Spleen (tissue), 11 donors: ENCODE results near the gene SDR9C7. TPM values are rescaled to one million over a fixed set of nuclear protein-coding genes. Genes with fewer than 3 reads are reported as not detected.
"Not testable (repeated sequence)": the region's sequence is repeated elsewhere in the genome, so short reads cannot be mapped to it uniquely, and the experiment has no call there.

Source experiments
- DNase-seq: peaks from one replicate; pipeline ENCODE4 v3.0.0-alpha.2; 2020
- H3K27ac ChIP-seq, 8 donors: fragments of 200-600 bp; sonication (generic) in 7 of 8; 1 replicate in 4 of 8; 2 replicates in 4 of 8; pipeline versions ENCODE4 v1.5.0 to v1.8.0; 2016 to 2021; ENCODE audit warnings: inconsistent platforms in 4 of 8, mild to moderate bottlenecking in 4 of 8, moderate library complexity in 1 of 8
- H3K27me3 ChIP-seq, 7 donors: fragments of 200-600 bp; sonication (generic) in 6 of 7; replicated peaks in 1 of 7; 1 replicate in 4 of 7; 2 replicates in 3 of 7; pipeline versions ENCODE4 v1.5.0 to v1.8.0; 2016 to 2021; ENCODE audit warnings: inconsistent platforms in 3 of 7, mild to moderate bottlenecking in 1 of 7
- H3K36me3 ChIP-seq, 6 donors: fragments of 200-600 bp; sonication (generic) in 5 of 6; 1 replicate in 4 of 6; 2 replicates in 2 of 6; pipeline versions ENCODE4 v1.5.0 to v1.8.0; 2016 to 2021; ENCODE audit warnings: inconsistent platforms in 2 of 6
- H3K4me1 ChIP-seq, 6 donors: fragments of 200-600 bp; sonication (generic) in 5 of 6; 1 replicate in 3 of 6; 2 replicates in 3 of 6; pipeline versions ENCODE4 v1.5.0 to v1.8.0; 2016 to 2021; ENCODE audit warnings: inconsistent platforms in 3 of 6
- H3K4me3 ChIP-seq, 8 donors: fragments of 200-600 bp; sonication (generic) in 7 of 8; 1 replicate in 4 of 8; 2 replicates in 4 of 8; pipeline versions ENCODE4 v1.5.0 to v1.8.0; 2016 to 2021; ENCODE audit warnings: inconsistent platforms in 4 of 8, mild to moderate bottlenecking in 4 of 8, moderate library complexity in 2 of 8
- H3K9me3 ChIP-seq, 8 donors: fragments of 200-600 bp; sonication (generic) in 7 of 8; 1 replicate in 4 of 8; 2 replicates in 4 of 8; pipeline versions ENCODE4 v1.5.0 to v1.8.0; 2016 to 2021; ENCODE audit warnings: inconsistent platforms in 4 of 8
- POLR2A ChIP-seq, 3 donors: fragments of 450-650 bp; IDR thresholded peaks; one replicate each; pipeline ENCODE4 v1.5.1; 2017; ENCODE audit warnings: antibody characterized with exemption in 3 of 3, mild to moderate bottlenecking in 1 of 3
- POLR2AphosphoS5 ChIP-seq, 3 donors: sonication (generic); formaldehyde crosslinking; IDR thresholded peaks; one replicate each; pipeline ENCODE4 v1.5.1; 2017; ENCODE audit warnings: antibody characterized with exemption in 3 of 3
- WGBS, 5 donors: extraction: QIAGEN DNeasy Blood & Tissue Kit in 3 of 5; methylation state at CpG; one replicate each; pipeline versions ENCODE4 v1.1.5 to v1.1.7; 2013 to 2018; 5-methylcytosine and 5-hydroxymethylcytosine counted together
- intact Hi-C: fragments of 100-400 bp; cut with DNase I; formaldehyde crosslinking; loops from one replicate; pipeline ENCODE4 v1.15.0; 2023; ENCODE audit warnings: low total_unique reads
- polyA plus RNA-seq, 3 donors: library from polyadenylated mRNA; stranded (reverse); fragments of 200-250 nt; gene quantifications; one replicate each; pipeline ENCODE4 v1.2.1, GENCODE V29; 2013
- total RNA-seq, 7 donors: library from RNA; depleted of rRNA in 3 of 7; stranded (reverse); fragments of >200 nt in 3 of 7; fragmentation: NEBNext Ultra II Directional in 4 of 7; extraction: Animal tissue kit (Norgen Biotek cat#: 25700) in 4 of 7; gene quantifications; one replicate each; pipeline versions ENCODE4 v1.1.0 to v1.2.1, GENCODE V29; 2016 to 2021
- TF ChIP-seq, protein P1 (sequence below), 11 experiments: fragments of 200-600 bp in 7 of 11; fragments of 450-650 bp in 4 of 11; sonication (generic) in 4 of 11; IDR thresholded peaks in 8 of 11; conservative IDR thresholded peaks in 3 of 11; 1 replicate in 7 of 11; 2 replicates in 4 of 11; pipeline versions ENCODE4 v1.4.0 to v1.8.0; 2016 to 2021; ENCODE audit warnings: antibody characterized with exemption in 11 of 11, inconsistent platforms in 4 of 11, mild to moderate bottlenecking in 1 of 11
- donor health status: healthy with polysubstance abuse.
- donor health status: DM: no; HTN: no; CAD: no; lungs with moderate emphysema.
- donor health status: DM: no; HTN: no; CAD: no.
- donor health status: Bipolar disorder and iron deficiency.
- donor health status: healthy.
- donor health status: DM: no; HTN: no; CAD: no.
- donor health status: DM: yes; HTN: yes; CAD: no.

The SDR9C7 gene
- total and polyA plus RNA-seq, 10 donors: 0.03 to 0.51 (median 0.04) TPM; not detected in 7

GRCh38 chr12:56903374-56903773 is 30.8 kb downstream of the SDR9C7 start:
- H3K4me1 ChIP-seq: no peaks in the 10 kb centered on the region
- H3K4me3 ChIP-seq: no peak overlapping the region
- peaks cover 4 to 71% (median 55%) of the 10 kb centered on the region in 8 donors for H3K9me3 ChIP-seq
- H3K27me3 ChIP-seq: no peaks in the 10 kb centered on the region
- H3K36me3 ChIP-seq: no peaks in the 10 kb centered on the region
- no peak overlapping the region for H3K27ac ChIP-seq
- no peak for TF ChIP-seq POLR2AphosphoS5 (IDR thresholded peaks at IDR 0.05)
- TF ChIP-seq POLR2A (IDR thresholded peaks at IDR 0.05): no peak
- TF ChIP-seq, protein P1, sequence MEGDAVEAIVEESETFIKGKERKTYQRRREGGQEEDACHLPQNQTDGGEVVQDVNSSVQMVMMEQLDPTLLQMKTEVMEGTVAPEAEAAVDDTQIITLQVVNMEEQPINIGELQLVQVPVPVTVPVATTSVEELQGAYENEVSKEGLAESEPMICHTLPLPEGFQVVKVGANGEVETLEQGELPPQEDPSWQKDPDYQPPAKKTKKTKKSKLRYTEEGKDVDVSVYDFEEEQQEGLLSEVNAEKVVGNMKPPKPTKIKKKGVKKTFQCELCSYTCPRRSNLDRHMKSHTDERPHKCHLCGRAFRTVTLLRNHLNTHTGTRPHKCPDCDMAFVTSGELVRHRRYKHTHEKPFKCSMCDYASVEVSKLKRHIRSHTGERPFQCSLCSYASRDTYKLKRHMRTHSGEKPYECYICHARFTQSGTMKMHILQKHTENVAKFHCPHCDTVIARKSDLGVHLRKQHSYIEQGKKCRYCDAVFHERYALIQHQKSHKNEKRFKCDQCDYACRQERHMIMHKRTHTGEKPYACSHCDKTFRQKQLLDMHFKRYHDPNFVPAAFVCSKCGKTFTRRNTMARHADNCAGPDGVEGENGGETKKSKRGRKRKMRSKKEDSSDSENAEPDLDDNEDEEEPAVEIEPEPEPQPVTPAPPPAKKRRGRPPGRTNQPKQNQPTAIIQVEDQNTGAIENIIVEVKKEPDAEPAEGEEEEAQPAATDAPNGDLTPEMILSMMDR (IDR thresholded peaks at IDR 0.05 in 8 of 11, conservative IDR thresholded peaks at IDR 0.05 in 3 of 11): no peak
- DNase-seq: no peak
- 33 to 86% (median 54%) methylated on average over 1 of the region's 1 CpG for WGBS, 5 donors
- intact Hi-C loops: no loop called here

- H3K36me3 ChIP-seq, H3K27ac ChIP-seq, DNase-seq, H3K4me3 ChIP-seq, intact Hi-C loops, H3K27me3 ChIP-seq, H3K4me1 ChIP-seq: not testable (repeated sequence)
- peaks cover 4 to 71% (median 55%) of the 10 kb centered on the region in 8 donors for H3K9me3 ChIP-seq
Measured at GRCh38 chr12:56901313-56901712, 32.9 kb downstream of the SDR9C7 start.

- H3K27ac ChIP-seq: no peak overlapping the region
- no peak for DNase-seq
- intact Hi-C loops: no loop called here
- no peaks in the 10 kb centered on the region for H3K36me3 ChIP-seq
- TF ChIP-seq POLR2AphosphoS5 (IDR thresholded peaks at IDR 0.05) (no peak), POLR2A (IDR thresholded peaks at IDR 0.05) (no peak)
- TF ChIP-seq, protein P1 (IDR thresholded peaks at IDR 0.05 in 8 of 11, conservative IDR thresholded peaks at IDR 0.05 in 3 of 11): no peak
- no peak overlapping the region for H3K4me3 ChIP-seq
- H3K9me3 ChIP-seq: peaks cover 4 to 71% (median 55%) of the 10 kb centered on the region in 8 donors
- no peaks in the 10 kb centered on the region for H3K4me1 ChIP-seq
- 89 to 93% (median 90%) methylated on average over 2 to 5 of the region's 5 CpGs for WGBS, 5 donors
- no peaks in the 10 kb centered on the region for H3K27me3 ChIP-seq
Measured at GRCh38 chr12:56900583-56900982, 33.6 kb downstream of the SDR9C7 start.

DNA sequence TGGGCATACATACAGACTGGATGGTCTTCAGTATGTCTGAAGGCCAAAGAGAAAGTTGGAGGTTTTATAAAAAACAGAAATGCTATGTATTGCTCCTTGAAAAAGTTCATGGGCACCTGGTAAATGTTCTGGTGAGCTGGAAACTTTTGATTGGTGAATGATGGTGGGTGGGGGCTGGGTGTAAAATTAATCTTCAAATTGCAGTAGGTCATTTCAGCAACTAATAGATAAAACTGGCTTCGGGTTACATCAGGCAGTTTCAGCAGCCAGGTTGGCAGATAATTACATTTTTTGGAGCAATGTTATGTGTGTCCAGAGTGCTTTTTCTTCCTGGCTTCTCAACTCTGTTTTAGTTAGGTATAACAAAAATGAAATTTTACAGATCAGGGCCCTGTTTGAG is 35.3 kb downstream of the SDR9C7 start:
- Histone ChIP-seq H3K27ac (no peak overlapping the region), H3K4me3 (no peak overlapping the region), H3K27me3 (no peaks in the 10 kb centered on the region), H3K9me3 (peaks cover 4 to 60% (median 48%) of the 10 kb centered on the region in 8 donors), H3K36me3 (no peaks in the 10 kb centered on the region), H3K4me1 (no peaks in the 10 kb centered on the region)
- no peak for DNase-seq
- TF ChIP-seq, protein P1 (IDR thresholded peaks at IDR 0.05 in 8 of 11, conservative IDR thresholded peaks at IDR 0.05 in 3 of 11): no peak
- no peak for TF ChIP-seq POLR2A (IDR thresholded peaks at IDR 0.05)
- no peak for TF ChIP-seq POLR2AphosphoS5 (IDR thresholded peaks at IDR 0.05)
- 79 to 89% (median 85%) methylated on average over 1 of the region's 1 CpG for WGBS, 5 donors
- intact Hi-C loops: no loop called here

DNA sequence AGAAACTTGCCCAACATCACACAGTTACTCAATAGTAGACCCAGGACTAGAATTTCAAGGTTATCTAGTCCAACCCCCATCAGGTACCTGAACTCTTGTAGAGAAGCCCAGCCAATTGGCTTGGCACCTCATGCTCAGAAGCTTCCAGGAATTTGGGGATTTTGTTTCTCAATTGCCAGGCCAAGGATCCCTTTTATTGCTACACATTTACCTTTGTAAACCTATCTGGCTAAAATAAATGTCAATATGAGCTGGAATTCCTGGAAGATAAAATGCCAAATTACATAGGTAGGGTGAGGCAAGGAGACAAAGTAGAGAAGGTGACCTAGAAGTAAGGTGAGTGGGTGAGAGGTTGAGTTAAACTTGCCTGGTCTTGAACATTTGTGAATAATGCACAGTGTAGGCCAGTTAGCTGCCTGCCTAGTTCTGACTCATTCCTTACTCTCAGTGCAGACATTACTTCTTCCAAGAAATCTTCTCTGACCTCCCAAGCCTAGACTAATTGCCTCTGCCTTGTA is 36.3 kb downstream of the SDR9C7 start:
- peaks cover 4 to 50% (median 38%) of the 10 kb centered on the region in 8 donors for H3K9me3 ChIP-seq
- H3K4me3 ChIP-seq: no peak overlapping the region
- H3K36me3 ChIP-seq: no peaks in the 10 kb centered on the region
- H3K4me1 ChIP-seq: no peaks in the 10 kb centered on the region
- intact Hi-C loops: no loop called here
- DNase-seq: no peak
- TF ChIP-seq POLR2AphosphoS5 (IDR thresholded peaks at IDR 0.05) (no peak), POLR2A (IDR thresholded peaks at IDR 0.05) (no peak)
- TF ChIP-seq, protein P1 (IDR thresholded peaks at IDR 0.05 in 8 of 11, conservative IDR thresholded peaks at IDR 0.05 in 3 of 11): no peak
- H3K27ac ChIP-seq: no peak overlapping the region
- no peaks in the 10 kb centered on the region for H3K27me3 ChIP-seq
